ENCODE results near the gene ZNF653. TPM values are rescaled to one million over a fixed set of nuclear protein-coding genes. Genes with fewer than 3 reads are reported as not detected.

Gene ZNF653
- total RNA-seq, 1 donor from 2014 or later, result 7.7 TPM

GRCh38 chr19:11496391-11497163 lies 9.1 kb downstream of the ZNF653 start:
- no peaks in the 10 kb centered on the region for H3K9me3 Mint-ChIP-seq (ENCODE audit: unreplicated experiment)
- H3K36me3 Mint-ChIP-seq (ENCODE audit: low read depth, unreplicated experiment), result peaks cover 6% of the 10 kb centered on the region
- H3K4me1 Mint-ChIP-seq (ENCODE audit: unreplicated experiment), result no peaks in the 10 kb centered on the region
- H3K4me3 Mint-ChIP-seq (ENCODE audit: unreplicated experiment), result peak overlapping the region; percentile 7
- H3K27me3 Mint-ChIP-seq (ENCODE audit: unreplicated experiment), result peaks cover 14% of the 10 kb centered on the region
- H3K27ac Mint-ChIP-seq (ENCODE audit: unreplicated experiment), result no peak overlapping the region
- TF ChIP-seq CTCF (IDR thresholded peaks at IDR 0.05; ENCODE audit: unreplicated experiment), result peak; percentile 73
- DNase-seq (ENCODE audit: low spot score), result peak; percentile 81

GRCh38 chr19:11495885-11496284 lies 9.8 kb downstream of the ZNF653 start:
- H3K9me3 Mint-ChIP-seq (ENCODE audit: unreplicated experiment), result no peaks in the 10 kb centered on the region
- peaks cover 10% of the 10 kb centered on the region for H3K27me3 Mint-ChIP-seq (ENCODE audit: unreplicated experiment)
- no peak for DNase-seq (ENCODE audit: low spot score)
- H3K36me3 Mint-ChIP-seq (ENCODE audit: low read depth, unreplicated experiment), result peaks cover 5% of the 10 kb centered on the region
- H3K4me1 Mint-ChIP-seq (ENCODE audit: unreplicated experiment), result no peaks in the 10 kb centered on the region
- TF ChIP-seq CTCF (IDR thresholded peaks at IDR 0.05; ENCODE audit: unreplicated experiment), result no peak
- no peak overlapping the region for H3K4me3 Mint-ChIP-seq (ENCODE audit: unreplicated experiment)
- no peak overlapping the region for H3K27ac Mint-ChIP-seq (ENCODE audit: unreplicated experiment)

GRCh38 chr19:11495481-11495880 lies 10.2 kb downstream of the ZNF653 start:
- H3K36me3 Mint-ChIP-seq (ENCODE audit: low read depth, unreplicated experiment), result peaks cover 3% of the 10 kb centered on the region
- H3K27ac Mint-ChIP-seq (ENCODE audit: unreplicated experiment), result no peak overlapping the region
- DNase-seq (ENCODE audit: low spot score), result no peak
- no peak for TF ChIP-seq CTCF (IDR thresholded peaks at IDR 0.05; ENCODE audit: unreplicated experiment)
- H3K27me3 Mint-ChIP-seq (ENCODE audit: unreplicated experiment), result peaks cover 10% of the 10 kb centered on the region
- no peaks in the 10 kb centered on the region for H3K4me1 Mint-ChIP-seq (ENCODE audit: unreplicated experiment)
- H3K4me3 Mint-ChIP-seq (ENCODE audit: unreplicated experiment), result no peak overlapping the region
- no peaks in the 10 kb centered on the region for H3K9me3 Mint-ChIP-seq (ENCODE audit: unreplicated experiment)

- Mint-ChIP-seq H3K4me3 (ENCODE audit: unreplicated experiment) (no peak overlapping the region), H3K27me3 (ENCODE audit: unreplicated experiment) (peaks cover 11% of the 10 kb centered on the region), H3K36me3 (ENCODE audit: low read depth, unreplicated experiment) (peaks cover 8% of the 10 kb centered on the region), H3K27ac (ENCODE audit: unreplicated experiment) (peak overlapping the region; percentile 42), H3K4me1 (ENCODE audit: unreplicated experiment) (no peaks in the 10 kb centered on the region), H3K9me3 (ENCODE audit: unreplicated experiment) (no peaks in the 10 kb centered on the region)
- no peak for DNase-seq (ENCODE audit: low spot score)
- TF ChIP-seq CTCF (IDR thresholded peaks at IDR 0.05; ENCODE audit: unreplicated experiment), result no peak
Observed at GRCh38 chr19:11494634-11495285, 10.9 kb downstream of the ZNF653 start.

GRCh38 chr19:11489378-11489777 lies 16.3 kb downstream of the ZNF653 start:
- DNase-seq (ENCODE audit: low spot score), result no peak
- no peaks in the 10 kb centered on the region for H3K9me3 Mint-ChIP-seq (ENCODE audit: unreplicated experiment)
- H3K4me1 Mint-ChIP-seq (ENCODE audit: unreplicated experiment), result no peaks in the 10 kb centered on the region
- no peak overlapping the region for H3K4me3 Mint-ChIP-seq (ENCODE audit: unreplicated experiment)
- H3K36me3 Mint-ChIP-seq (ENCODE audit: low read depth, unreplicated experiment), result peaks cover 9% of the 10 kb centered on the region
- TF ChIP-seq CTCF (IDR thresholded peaks at IDR 0.05; ENCODE audit: unreplicated experiment), result no peak
- H3K27me3 Mint-ChIP-seq (ENCODE audit: unreplicated experiment), result peaks cover 9% of the 10 kb centered on the region
- no peak overlapping the region for H3K27ac Mint-ChIP-seq (ENCODE audit: unreplicated experiment)

Data from endothelial cell (in vitro differentiated cells).